Fibroblast of mammary gland (primary cell): ENCODE measurements around the gene DNAH6.
"Not testable (repeated sequence)": the region's sequence is repeated elsewhere in the genome, so short reads cannot be mapped to it uniquely, and the experiment has no call there.

ENCODE experiments used
- DNase-seq: peaks from one replicate; pipeline ENCODE4 v3.0.0-alpha.2; 2010; ENCODE audit warnings: low read depth
- H3K4me3 ChIP-seq: 2 replicates; pipeline ENCODE4 v1.5.1; 2011; ENCODE audit warnings: low read depth, mild to moderate bottlenecking, low read length, moderate library complexity; ENCODE audit not compliant: control insufficient read depth
- CTCF ChIP-seq: conservative IDR thresholded peaks from 2 replicates; pipeline ENCODE4 v1.5.1; 2011; ENCODE audit warnings: low read depth, low read length, inconsistent platforms; ENCODE audit not compliant: control insufficient read depth, insufficient read depth

Gene DNAH6

GRCh38 chr2:84534225-84534624 lies 17.9 kb downstream of the DNAH6 start:
- TF ChIP-seq CTCF, result no peak
- DNase-seq, result no peak
- H3K4me3 ChIP-seq, result no peak overlapping the region

DNA sequence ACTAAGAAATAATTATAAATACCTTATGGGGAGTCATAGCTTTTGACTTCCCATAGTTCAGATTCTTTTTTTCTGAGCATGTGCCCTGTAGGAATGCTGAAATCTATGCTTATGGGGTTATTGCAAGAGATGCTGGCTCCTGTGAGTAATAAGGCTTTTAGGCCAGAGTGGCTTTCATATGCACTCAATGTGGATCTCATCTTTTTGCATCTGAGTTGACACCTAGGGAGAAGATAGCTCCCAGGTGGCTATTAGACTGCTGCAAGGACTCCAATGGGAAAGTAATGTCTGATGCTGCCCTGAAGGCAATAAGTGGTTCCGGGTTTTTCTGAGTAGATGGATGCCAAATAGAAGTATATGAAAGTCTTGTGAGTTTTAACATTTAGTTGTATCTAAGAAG lies 21.0 kb downstream of the DNAH6 start:
- DNase-seq, result no peak
- H3K4me3 ChIP-seq, result no peak overlapping the region
- no peak for TF ChIP-seq CTCF

DNA sequence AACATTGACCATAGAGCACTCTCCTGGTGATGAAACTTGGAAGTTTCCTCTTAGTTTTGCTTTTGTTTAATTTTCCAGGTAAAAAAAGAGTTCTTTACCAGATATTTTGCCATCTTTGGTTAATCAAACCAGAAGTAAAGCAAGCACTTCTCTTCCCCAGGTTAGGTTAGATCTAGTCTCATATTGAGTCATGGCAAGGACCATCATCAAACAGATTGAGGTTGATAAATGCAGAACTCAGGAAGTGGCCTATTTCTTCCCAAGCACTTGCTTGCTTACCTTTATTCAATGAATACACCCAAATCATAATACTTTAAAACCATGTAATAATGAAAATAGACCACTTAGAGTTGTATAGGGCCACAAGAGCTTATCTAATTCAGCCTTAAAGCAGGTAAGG lies 23.4 kb downstream of the DNAH6 start:
- DNase-seq, result no peak
- no peak for TF ChIP-seq CTCF
- no peak overlapping the region for H3K4me3 ChIP-seq

DNA sequence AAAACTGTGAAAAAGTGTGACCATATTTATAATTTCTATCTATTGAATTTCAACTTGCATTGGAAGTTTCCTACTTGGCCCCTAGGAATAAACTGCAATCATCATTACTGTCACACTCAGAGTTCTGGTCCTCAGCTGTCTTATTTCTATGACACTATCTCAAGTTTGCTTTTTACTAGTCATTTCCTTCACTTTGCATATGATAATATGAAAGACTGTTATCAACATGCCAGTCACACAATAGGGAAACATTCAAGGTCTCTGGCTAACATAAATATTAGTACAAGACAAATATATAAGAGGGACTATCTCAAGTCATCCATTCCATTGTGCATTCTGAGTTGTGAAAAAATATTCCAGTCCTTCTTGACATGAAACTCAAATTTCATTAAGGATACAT lies 28.7 kb downstream of the DNAH6 start:
- no peak for TF ChIP-seq CTCF
- no peak for DNase-seq

DNA sequence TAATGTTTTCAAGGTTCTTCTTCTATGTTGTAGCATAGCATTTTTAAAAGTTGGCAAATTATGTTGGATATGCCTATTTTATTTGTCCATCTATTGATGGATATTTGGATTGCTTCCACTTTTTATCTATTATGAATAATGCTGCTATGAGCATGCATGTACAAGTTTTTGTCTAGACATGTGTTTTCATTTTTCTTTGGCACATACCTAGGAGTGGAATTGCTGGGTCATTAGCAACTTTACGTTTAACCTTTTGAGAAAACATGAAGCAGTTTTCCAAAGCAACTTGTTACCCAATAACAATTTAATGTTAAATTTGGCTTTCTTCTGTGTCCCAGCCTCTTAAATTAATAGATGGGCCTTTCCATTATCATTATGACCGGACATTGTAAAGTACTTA lies 30.3 kb downstream of the DNAH6 start:
- no peak for DNase-seq
- no peak for TF ChIP-seq CTCF

More for the DNA sequence above, 28.7 kb downstream of the DNAH6 start:
- no peak overlapping the region for H3K4me3 ChIP-seq

GRCh38 chr2:84548303-84548702 lies 32.0 kb downstream of the DNAH6 start:
- no peak overlapping the region for H3K4me3 ChIP-seq
- TF ChIP-seq CTCF, result no peak
- DNase-seq, result no peak

More for the DNA sequence above, 30.3 kb downstream of the DNAH6 start:
- H3K4me3 ChIP-seq, result no peak overlapping the region

- TF ChIP-seq CTCF, result no peak
- no peak overlapping the region for H3K4me3 ChIP-seq
- no peak for DNase-seq
These were observed 34.6 kb downstream of the DNAH6 start for GRCh38 chr2:84550916-84551315.

- H3K4me3 ChIP-seq, DNase-seq: not testable (repeated sequence)
These were observed 35.2 kb downstream of the DNAH6 start for GRCh38 chr2:84551526-84551925.
